K562 (cell line): ENCODE data around the gene NEK1. TPM values are rescaled to one million over a fixed set of nuclear protein-coding genes. Genes with fewer than 3 reads are reported as not detected.
"Not testable (repeated sequence)": the region's sequence is repeated elsewhere in the genome, so short reads cannot be mapped to it uniquely, and the experiment has no call there.

Experiments
- ATAC-seq: fragments of 200-7000 bp; cut with Tn5 transposase; 3 replicates; pipeline ENCODE4 v1.9.1; 2020; ENCODE audit warnings: moderate library complexity
- BruUV-seq: library from RNA; stranded (reverse); fragments of 400-500 nt; replicated peaks from 2 replicates; lab custom pipeline; 2021; lab: Mats Ljungman, UMichigan
- CTCF ChIA-PET: fragments of 300-600 bp; formaldehyde crosslinking; extraction: SDS; loops from one replicate; lab custom pipeline; 2021; ENCODE audit warnings: low intra/inter-chr PET ratio; lab: Yijun Ruan, JAX
- POLR2A ChIA-PET: fragments of 300-600, 350-650 bp; sonication (Branson Sonifier 250); formaldehyde crosslinking; extraction: SDS; loops from one replicate; lab custom pipeline; 2021; ENCODE audit warnings: antibody characterized with exemption, inconsistent platforms; lab: Yijun Ruan, JAX
- DNase-seq, 4 experiments: peaks; one replicate each; pipeline versions ENCODE4 v3.0.0 to v3.0.0-alpha.2; 2011 to 2018; ENCODE audit warnings: low spot score in 3 of 4, mixed read lengths in 3 of 4; ENCODE audit errors: extremely low read depth in 1 of 4
- FAIRE-seq: peaks from 2 replicates; lab custom pipeline; 2011; peaks lifted over from hg19 to GRCh38; lab: Jason Lieb, UNC
- H2AFZ ChIP-seq: 2 replicates; pipeline ENCODE4 v1.6.0; 2011; ENCODE audit warnings: low read depth, low read length, control low read depth, inconsistent platforms
- H3K27ac ChIP-seq: fragments of 200-600 bp; 3 replicates; pipeline ENCODE4 v1.8.0; 2011; ENCODE audit warnings: low read depth, mild to moderate bottlenecking, control low read depth, inconsistent platforms, low read length, moderate library complexity, mixed read lengths; ENCODE audit errors: extremely low read depth
- H3K27me3 ChIP-seq, 2 experiments: fragments of 300-600 bp in 1 of 2; 2 replicates in 1 of 2; 3 replicates in 1 of 2; pipeline versions ENCODE4 v1.6.0 to v1.8.0; 2011; ENCODE audit warnings: inconsistent platforms in 2 of 2, low read length in 2 of 2, mild to moderate bottlenecking in 1 of 2, mixed read lengths in 1 of 2, moderate library complexity in 1 of 2; ENCODE audit not compliant: control insufficient read depth in 2 of 2, insufficient read depth in 2 of 2
- H3K36me3 ChIP-seq: fragments of 300-600 bp; 3 replicates; pipeline ENCODE4 v1.8.0; 2011; ENCODE audit warnings: mild to moderate bottlenecking, low read length, inconsistent platforms; ENCODE audit not compliant: control insufficient read depth, insufficient read depth
- H3K4me1 ChIP-seq, 2 experiments: fragments of 200-600 bp in 1 of 2; replicated peaks in 1 of 2; 2 replicates in 1 of 2; 3 replicates in 1 of 2; pipeline versions ENCODE4 v1.5.1 to v1.8.0; 2011; ENCODE audit warnings: inconsistent platforms in 2 of 2, low read length in 2 of 2, mild to moderate bottlenecking in 1 of 2, mixed read lengths in 1 of 2, moderate library complexity in 1 of 2; ENCODE audit not compliant: control insufficient read depth in 2 of 2, insufficient read depth in 2 of 2
- H3K4me2 ChIP-seq: 2 replicates; pipeline ENCODE4 v1.6.1; 2011; ENCODE audit warnings: low read length, control low read depth, inconsistent platforms, mixed read lengths; ENCODE audit not compliant: insufficient read depth
- H3K4me3 ChIP-seq: fragments of 200-600 bp; sonication (generic), shearing (Covaris generic); 2 replicates; pipeline ENCODE4 v1.5.1; 2016; ENCODE audit warnings: control low read depth, inconsistent platforms
- H3K79me2 ChIP-seq: fragments of 200-600 bp; 3 replicates; pipeline ENCODE4 v1.8.0; 2011; ENCODE audit warnings: low read length, inconsistent platforms; ENCODE audit not compliant: control insufficient read depth, insufficient read depth
- H3K9ac ChIP-seq, 2 experiments: 2 replicates each; pipeline versions ENCODE4 v1.6.0 to v1.6.1; 2011; ENCODE audit warnings: low read depth in 2 of 2, low read length in 2 of 2, control low read depth in 1 of 2, inconsistent platforms in 1 of 2, mild to moderate bottlenecking in 1 of 2, mixed read lengths in 1 of 2; ENCODE audit not compliant: insufficient read depth in 1 of 2
- H3K9me1 ChIP-seq: one replicate; pipeline ENCODE4 v1.6.0; 2011; ENCODE audit warnings: inconsistent platforms, mild to moderate bottlenecking, low read length, moderate library complexity; ENCODE audit not compliant: control insufficient read depth, insufficient read depth
- H3K9me3 ChIP-seq: replicated peaks from 2 replicates; pipeline ENCODE4 v1.5.1; 2011; ENCODE audit warnings: low read depth, low read length, inconsistent platforms; ENCODE audit not compliant: control insufficient read depth, insufficient read depth
- H4K20me1 ChIP-seq: replicated peaks from 2 replicates; pipeline ENCODE4 v1.6.1; 2011; ENCODE audit warnings: low read length, inconsistent platforms, mixed read lengths; ENCODE audit not compliant: control insufficient read depth, insufficient read depth
- CBFA2T3 ChIP-seq: fragments of 450-650 bp; IDR thresholded peaks from 2 replicates; pipeline ENCODE4 v1.6.1; 2017
- KDM1A ChIP-seq, 2 experiments: fragments of 450-650 bp; IDR thresholded peaks; 2 replicates each; pipeline ENCODE4 v1.6.1; 2016; ENCODE audit warnings: mild to moderate bottlenecking in 2 of 2
- PML ChIP-seq: IDR thresholded peaks from 2 replicates; pipeline ENCODE4 v1.6.1; 2012; ENCODE audit warnings: low read length, inconsistent platforms
- TCF3 ChIP-seq: sonication (generic); formaldehyde crosslinking; IDR thresholded peaks from 2 replicates; pipeline ENCODE4 v1.4.0; 2020; ENCODE audit warnings: mild to moderate bottlenecking, missing genetic modification reagents
- WGBS: fragments of 100-300 bp; shearing (Covaris generic); methylation state at CpG from one replicate; pipeline ENCODE4 v1.1.6; 2016; ENCODE audit warnings: low coverage, mixed read lengths; ENCODE audit not compliant: insufficient coverage; ENCODE audit errors: missing lambda C conversion rate; 5-methylcytosine and 5-hydroxymethylcytosine counted together
- in situ Hi-C: fragments of 300-500 bp; cut with MboI; formaldehyde crosslinking; loops from 4 replicates; pipeline ENCODE4 v1.15.0; 2018; ENCODE audit warnings: inconsistent platforms, mixed read lengths
- intact Hi-C: fragments of 100-400 bp; cut with micrococcal nuclease; formaldehyde crosslinking; loops from 2 replicates; pipeline ENCODE4 v1.14.2; 2022
- polyA plus RNA-seq, 8 experiments: library from polyadenylated mRNA; depleted of rRNA in 4 of 8; stranded (reverse) in 5 of 8; unstranded in 3 of 8; fragments of >200 nt; fragmentation: Nextera tagmentation in 2 of 8; fragmentation: Illumina TruSeq in 1 of 8; extraction: Ambion mirVana in 2 of 8; extraction: Trizol in 1 of 8; gene quantifications; 2 replicates each; pipeline versions ENCODE4 v1.2.1 to v1.2.3, GENCODE V29; 2011 to 2014; ENCODE audit warnings: inconsistent platforms in 1 of 8, missing spikeins in 1 of 8
- total RNA-seq, 7 experiments: library from RNA; depleted of rRNA in 6 of 7; stranded (reverse); fragments of >200 nt in 6 of 7; fragmentation: Illumina TruSeq in 2 of 7; extraction: Trizol in 2 of 7; gene quantifications; 2 replicates each; pipeline versions ENCODE4 v1.2.1 to v1.2.3, GENCODE V29; 2011 to 2021; ENCODE audit warnings: low replicate concordance in 1 of 7

Gene NEK1
- total and polyA plus RNA-seq, 9 of the 15 experiments (the other 6 are each of a cell fraction or from before 2014, with no cell fraction given) = 6.2 to 15.7 (median 10.3) TPM

- H3K79me2 ChIP-seq = peaks cover 92% of the 10 kb centered on the region
- FAIRE-seq, H3K9ac ChIP-seq, H3K36me3 ChIP-seq, ATAC-seq, H3K9me3 ChIP-seq, H3K4me2 ChIP-seq, H3K27me3 ChIP-seq, BruUV-seq, H3K4me3 ChIP-seq, CTCF ChIA-PET, H3K9me1 ChIP-seq, H3K27ac ChIP-seq, DNase-seq, intact Hi-C loops, H4K20me1 ChIP-seq, H2AFZ ChIP-seq: not testable (repeated sequence)
- POLR2A ChIA-PET = interaction anchor here (1.1 to 4.9 kb wide), 2 partner anchors 13 to 36 kb away, joined by 3 to 51 read pairs; no protein-coding TSS in a partner anchor
- in situ Hi-C loops = loop anchor here (5.0 to 25.0 kb wide), 2 partner anchors 33 to 413 kb away; partner anchors contain the start of gene MFAP3L
- WGBS = 86% methylated on average over 5 of the region's 6 CpGs
- TF ChIP-seq KDM1A (IDR thresholded peaks at IDR 0.05) = peak; percentile 63 to 71; a peak in 3 of 4 replicates
- peak; percentile 30; the same call in 1 of the 2 replicates for TF ChIP-seq CBFA2T3
- peaks cover 13 to 39% of the 10 kb centered on the region in 2 experiments for H3K4me1 ChIP-seq
Measured at GRCh38 chr4:169624012-169624411, 11.6 kb upstream of the NEK1 start.

- intact Hi-C loops = no loop called here
- 2% methylated on average over 4 of the region's 4 CpGs for WGBS
- CTCF ChIA-PET = no interaction called here
Measured at GRCh38 chr4:169622566-169622965, 10.2 kb upstream of the NEK1 start.

More at GRCh38 chr4:169622566-169622965, 10.2 kb upstream of the NEK1 start:
- Histone ChIP-seq H3K9me1 (no peaks in the 10 kb centered on the region), H3K9me3 (no peaks in the 10 kb centered on the region), H3K36me3 (no peaks in the 10 kb centered on the region; the same call in 2 of the 3 replicates), H3K4me2 (peak overlapping the region; percentile 90), H3K4me1 (peaks cover 16 to 35% of the 10 kb centered on the region in 2 experiments), H3K27ac (peak overlapping the region; percentile 98; the same call in 2 of the 3 replicates), H3K4me3 (peak overlapping the region; percentile 53), H4K20me1 (0 out of 2 replicates have a peak, but pooled peaks cover 7% of the 10 kb centered on the region), H3K27me3 (no peaks in the 10 kb centered on the region), H2AFZ (no peak overlapping the region), H3K9ac (peak overlapping the region in 1 of 2 experiments; percentile 91; a peak in 2 of 4 replicates), H3K79me2 (peaks cover 85% of the 10 kb centered on the region)
- POLR2A ChIA-PET = no interaction called here
- ATAC-seq (no peak), FAIRE-seq (no peak), DNase-seq (no peak)
- TF ChIP-seq TCF3 (CRISPR knock-in tag) (no peak), PML (0 out of 2 replicates have a peak, but pooled peaks have one; percentile 4)
- in situ Hi-C loops = loop anchor here (5.0 to 25.0 kb wide), 2 partner anchors 35 to 415 kb away; partner anchors contain the start of gene MFAP3L
- BruUV-seq = no TSS peak
